ENCODE data around the gene SLU7.

SLU7 gene

GRCh38 chr5:160418561-160419457 is at the start of gene SLU7:
Gene SLU7, minus strand, starts transcription at chr5:160419081. Its CDS starts 3,787 bp downstream, at chr5:160415294.
- peak; percentile 92 for DNase-seq

- no peak for DNase-seq
Observed at GRCh38 chr5:160468363-160468975, 49.6 kb upstream of the SLU7 start.

GRCh38 chr5:160467555-160468362 is 48.9 kb upstream of the SLU7 start:
- DNase-seq, result peak; percentile 81

GRCh38 chr5:160466889-160467554 is 48.1 kb upstream of the SLU7 start:
- no peak for DNase-seq

GRCh38 chr5:160466116-160466515 is 47.2 kb upstream of the SLU7 start:
- DNase-seq, result no peak

GRCh38 chr5:160464466-160464797 is 45.6 kb upstream of the SLU7 start:
- no peak for DNase-seq

- no peak for DNase-seq
Observed at GRCh38 chr5:160463740-160464465, 45.0 kb upstream of the SLU7 start.

- no peak for DNase-seq
Observed at GRCh38 chr5:160463227-160463626, 44.3 kb upstream of the SLU7 start.

- DNase-seq, result no peak
Observed at GRCh38 chr5:160462167-160462566, 43.3 kb upstream of the SLU7 start.

GRCh38 chr5:160461378-160461777 is 42.5 kb upstream of the SLU7 start:
- no peak for DNase-seq

GRCh38 chr5:160460377-160461049 is 41.6 kb upstream of the SLU7 start:
- DNase-seq, result no peak

GRCh38 chr5:160458806-160459800 is 40.2 kb upstream of the SLU7 start:
- no peak for DNase-seq

GRCh38 chr5:160457252-160457651 is 38.4 kb upstream of the SLU7 start:
- DNase-seq, result no peak

GRCh38 chr5:160456480-160457177 is 37.7 kb upstream of the SLU7 start:
- no peak for DNase-seq

GRCh38 chr5:160455600-160455999 is 36.7 kb upstream of the SLU7 start:
- DNase-seq, result no peak

- DNase-seq, result no peak
Observed at GRCh38 chr5:160453751-160454150, 34.9 kb upstream of the SLU7 start.

GRCh38 chr5:160452795-160453194 is 33.9 kb upstream of the SLU7 start:
- no peak for DNase-seq

- DNase-seq, result no peak
Observed at GRCh38 chr5:160452036-160452435, 33.2 kb upstream of the SLU7 start.

- DNase-seq, result no peak
Observed at GRCh38 chr5:160451281-160451680, 32.4 kb upstream of the SLU7 start.
